ENCODE results near the gene MEI4.

GRCh38 chr6:77626426-77626825 lies 26.4 kb upstream of the MEI4 start:
- no peak for TF ChIP-seq EP300 (IDR thresholded peaks at IDR 0.05)
- TF ChIP-seq CTCF (IDR thresholded peaks at IDR 0.05) = no peak
- no peak for TF ChIP-seq POLR2A (IDR thresholded peaks at IDR 0.05)
